Type B pancreatic cell (in vitro differentiated cells): ENCODE measurements around the gene LZTS2. TPM values are rescaled to one million over a fixed set of nuclear protein-coding genes. Genes with fewer than 3 reads are reported as not detected.

ENCODE experiments used
- DNase-seq: peaks from one replicate; pipeline ENCODE4 v3.0.0; 2021; ENCODE audit warnings: mixed read lengths; ENCODE audit not compliant: unreplicated experiment; ENCODE audit errors: extremely low spot score
- H3K27ac Mint-ChIP-seq: 2 replicates; pipeline ENCODE4 v1.8.0; 2021; ENCODE audit warnings: mild to moderate bottlenecking, mixed read lengths
- H3K27me3 Mint-ChIP-seq: 2 replicates; pipeline ENCODE4 v1.8.0; 2021; ENCODE audit warnings: mixed read lengths
- H3K36me3 Mint-ChIP-seq: 2 replicates; pipeline ENCODE4 v1.8.0; 2021; ENCODE audit warnings: mixed read lengths
- H3K4me1 Mint-ChIP-seq: one replicate; pipeline ENCODE4 v1.8.0; 2021; ENCODE audit warnings: mixed read lengths; ENCODE audit not compliant: unreplicated experiment
- H3K4me3 Mint-ChIP-seq: 2 replicates; pipeline ENCODE4 v1.8.0; 2021; ENCODE audit warnings: mild to moderate bottlenecking, mixed read lengths
- H3K9me3 Mint-ChIP-seq: 2 replicates; pipeline ENCODE4 v1.8.0; 2021; ENCODE audit warnings: mixed read lengths
- CTCF ChIP-seq: fragments of 200-600 bp; sonication (generic); conservative IDR thresholded peaks from 2 replicates; pipeline ENCODE4 v1.5.0; 2021; ENCODE audit warnings: antibody characterized with exemption, mild to moderate bottlenecking
- total RNA-seq: library from RNA; stranded (reverse); gene quantifications from 2 replicates; pipeline ENCODE4 v1.2.1, GENCODE V29; 2021; ENCODE audit warnings: low replicate concordance

LZTS2 gene
- total RNA-seq, 1 donor from 2014 or later, result 86.6 TPM

GRCh38 chr10:101040851-101041250 is 41.2 kb downstream of the LZTS2 start:
- Mint-ChIP-seq H3K9me3 (no peaks in the 10 kb centered on the region), H3K27ac (peak overlapping the region; percentile 84), H3K4me1 (peaks cover 30% of the 10 kb centered on the region), H3K27me3 (peaks cover 27% of the 10 kb centered on the region), H3K36me3 (peaks cover 4% of the 10 kb centered on the region), H3K4me3 (no peak overlapping the region)
- DNase-seq, result no peak
- no peak for TF ChIP-seq CTCF

GRCh38 chr10:101041252-101041761 is 41.7 kb downstream of the LZTS2 start:
- H3K9me3 Mint-ChIP-seq, result no peaks in the 10 kb centered on the region

GRCh38 chr10:101042118-101042517 is 42.5 kb downstream of the LZTS2 start:
- H3K27me3 Mint-ChIP-seq, result peaks cover 35% of the 10 kb centered on the region

More at GRCh38 chr10:101041252-101041761, 41.7 kb downstream of the LZTS2 start:
- peak overlapping the region; percentile 84 for H3K27ac Mint-ChIP-seq
- peak overlapping the region; percentile 62 for H3K4me3 Mint-ChIP-seq
- DNase-seq, result no peak
- peak; percentile 91 for TF ChIP-seq CTCF
- peaks cover 4% of the 10 kb centered on the region for H3K36me3 Mint-ChIP-seq
- H3K4me1 Mint-ChIP-seq, result peaks cover 30% of the 10 kb centered on the region
- peaks cover 29% of the 10 kb centered on the region for H3K27me3 Mint-ChIP-seq

GRCh38 chr10:101042667-101043362 is 43.2 kb downstream of the LZTS2 start:
- Mint-ChIP-seq H3K27ac (peak overlapping the region; percentile 100), H3K36me3 (peaks cover 4% of the 10 kb centered on the region), H3K4me1 (peaks cover 39% of the 10 kb centered on the region), H3K9me3 (no peaks in the 10 kb centered on the region), H3K27me3 (peaks cover 39% of the 10 kb centered on the region), H3K4me3 (peak overlapping the region; percentile 97)
- TF ChIP-seq CTCF, result no peak
- DNase-seq, result peak; percentile 88

More at GRCh38 chr10:101042118-101042517, 42.5 kb downstream of the LZTS2 start:
- Mint-ChIP-seq H3K9me3 (no peaks in the 10 kb centered on the region), H3K27ac (peak overlapping the region; percentile 100), H3K36me3 (peaks cover 4% of the 10 kb centered on the region), H3K4me3 (peak overlapping the region; percentile 97), H3K4me1 (peaks cover 38% of the 10 kb centered on the region)
- no peak for DNase-seq
- TF ChIP-seq CTCF, result no peak

GRCh38 chr10:101043363-101043707 is 43.7 kb downstream of the LZTS2 start:
- DNase-seq, result no peak
- no peak for TF ChIP-seq CTCF
- Mint-ChIP-seq H3K27ac (peak overlapping the region; percentile 100), H3K9me3 (no peaks in the 10 kb centered on the region), H3K4me3 (peak overlapping the region; percentile 97), H3K36me3 (no peaks in the 10 kb centered on the region), H3K27me3 (peaks cover 39% of the 10 kb centered on the region), H3K4me1 (peaks cover 44% of the 10 kb centered on the region)
